GM21717 (cell line): ENCODE data around the gene FOXD3.

ENCODE experiments used
- ATAC-seq: cut with Tn5 transposase; IDR thresholded peaks from one replicate; pipeline ENCODE4 v1.9.1; 2021; ENCODE audit warnings: mild to moderate bottlenecking, moderate library complexity; ENCODE audit not compliant: unreplicated experiment

FOXD3 gene

DNA sequence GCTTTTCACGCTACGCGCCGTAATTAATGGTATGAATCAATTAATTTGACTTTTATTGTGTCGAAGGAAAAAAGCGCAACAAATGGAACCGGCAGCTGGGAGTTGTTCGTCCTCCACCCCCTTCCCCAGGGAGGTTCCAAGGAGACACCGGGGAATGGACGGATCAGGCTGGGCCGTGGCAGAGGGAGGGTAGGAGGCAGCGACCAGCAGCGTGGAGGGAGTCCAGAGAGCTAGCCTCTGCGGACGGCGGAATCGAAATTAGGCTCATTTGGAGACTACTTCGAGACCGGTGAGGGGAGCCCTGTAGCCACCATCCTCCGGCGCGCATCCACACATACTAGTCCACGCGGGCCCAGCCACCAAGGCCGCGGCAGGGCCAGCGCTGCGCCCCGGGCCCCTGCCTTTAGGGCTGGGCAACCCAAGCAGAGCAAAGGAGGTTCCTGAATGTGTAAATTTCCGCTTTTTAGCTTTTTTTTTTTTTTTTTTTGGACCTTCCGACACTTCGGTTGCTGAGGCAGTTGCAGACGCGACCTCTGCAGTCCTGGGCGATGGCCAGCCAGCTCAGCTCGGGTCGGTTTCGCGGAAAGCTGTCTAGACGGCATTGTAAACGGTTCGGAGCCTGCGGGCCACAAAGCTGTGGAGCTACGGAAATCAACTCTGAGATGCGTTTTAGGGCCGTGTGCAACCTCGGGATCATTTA, 2.2 kb upstream of the FOXD3 start:
- ATAC-seq = no peak

- ATAC-seq = no peak
Measured at GRCh38 chr1:63321066-63321784, 1.1 kb upstream of the FOXD3 start.

DNA sequence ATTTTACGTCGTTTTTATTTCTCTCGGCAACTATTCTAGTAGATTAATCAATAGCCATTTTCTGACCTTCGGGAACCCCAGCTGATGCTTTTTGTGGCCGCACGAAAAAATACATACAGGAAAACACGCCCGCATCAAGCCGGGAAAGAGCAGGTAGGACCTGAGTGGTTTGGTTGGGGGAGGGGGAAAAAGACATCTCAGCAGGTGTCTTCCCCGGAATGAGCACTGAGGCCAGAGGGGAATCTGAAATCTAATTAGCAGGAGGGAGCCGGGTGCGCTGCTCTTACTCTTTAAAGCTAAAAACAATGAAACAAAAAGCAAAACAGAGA, 618 bp upstream of the FOXD3 start:
- ATAC-seq = no peak

- ATAC-seq = no peak
Measured at GRCh38 chr1:63322944-63323864, 837 bp downstream of the FOXD3 start.

GRCh38 chr1:63323865-63324778, 1.8 kb downstream of the FOXD3 start:
- no peak for ATAC-seq

- ATAC-seq = no peak
Measured at GRCh38 chr1:63324779-63325119, 2.4 kb downstream of the FOXD3 start.

DNA sequence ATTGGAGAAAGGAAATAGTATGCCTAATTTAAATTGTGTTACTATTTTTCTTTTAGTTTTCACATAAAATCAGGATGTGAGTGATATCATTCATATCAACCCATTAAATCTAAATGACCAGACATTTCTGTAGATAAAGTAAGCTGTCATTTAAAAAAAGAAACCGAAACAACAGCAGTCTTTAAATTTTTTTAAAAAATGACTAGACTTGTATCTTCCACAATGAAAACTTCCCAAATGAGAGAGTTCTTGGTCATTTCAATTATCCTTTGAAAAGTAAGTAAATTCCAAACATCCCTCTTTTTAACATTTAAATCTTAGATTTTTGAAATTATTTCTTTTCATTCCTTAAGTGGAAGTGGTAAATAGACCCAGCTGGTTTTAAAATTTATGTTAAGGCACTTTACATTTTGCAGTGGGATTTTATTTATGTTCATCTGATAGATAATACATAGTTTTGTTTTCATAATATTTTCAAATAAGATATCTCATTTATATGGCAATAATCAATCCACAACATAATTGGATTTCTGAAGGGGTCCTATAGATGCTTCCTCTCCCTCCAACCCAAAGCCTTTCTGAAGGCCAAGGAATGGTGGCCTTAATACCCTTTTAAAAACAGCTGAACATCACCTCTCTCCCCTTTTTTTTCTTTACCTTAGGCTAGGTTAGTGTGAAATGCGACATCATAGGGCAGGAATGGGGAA, 3.1 kb downstream of the FOXD3 start:
- ATAC-seq = no peak

- no peak for ATAC-seq
Measured at GRCh38 chr1:63326106-63326472, 3.7 kb downstream of the FOXD3 start.

GRCh38 chr1:63326473-63327380, 4.4 kb downstream of the FOXD3 start:
- no peak for ATAC-seq

GRCh38 chr1:63327417-63328054, 5.2 kb downstream of the FOXD3 start:
- ATAC-seq = peak; percentile 79

- no peak for ATAC-seq
Measured at GRCh38 chr1:63328122-63328521, 5.8 kb downstream of the FOXD3 start.

- ATAC-seq = no peak
Measured at GRCh38 chr1:63328781-63329180, 6.4 kb downstream of the FOXD3 start.

DNA sequence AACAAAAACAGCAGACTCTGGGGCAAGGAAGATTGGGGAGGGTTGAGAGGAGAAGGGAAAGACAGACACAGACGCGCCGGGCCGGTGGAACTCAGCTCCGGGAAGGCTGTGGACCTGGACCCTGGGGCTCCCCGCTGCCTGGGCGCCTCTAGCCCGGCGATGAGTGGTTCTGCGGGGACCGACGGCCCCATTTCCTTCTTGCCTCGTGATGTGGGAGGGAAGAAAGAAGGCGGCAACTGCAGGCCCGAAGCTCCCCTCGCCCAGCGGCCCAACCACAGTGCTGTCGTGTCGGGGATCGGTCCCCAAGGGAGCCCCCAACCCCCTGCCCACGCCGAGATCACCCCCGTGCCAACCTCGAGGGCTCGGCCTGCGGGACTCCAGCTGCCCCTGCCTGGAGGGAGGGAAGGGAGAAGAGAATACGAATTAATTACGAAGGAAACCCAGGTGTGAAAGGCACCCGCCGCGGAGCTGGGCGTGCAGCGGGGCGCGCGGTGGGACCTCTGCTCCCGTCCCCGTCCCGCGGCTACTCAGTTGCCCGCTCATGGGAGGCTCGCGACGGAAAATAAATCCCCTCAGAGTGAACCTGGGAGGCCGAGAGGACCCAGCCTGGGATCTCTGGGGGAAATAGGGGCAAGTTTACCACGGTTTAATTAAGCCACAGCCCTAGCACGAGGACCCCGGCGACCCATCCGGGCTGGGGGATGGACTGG, 7.4 kb downstream of the FOXD3 start:
- ATAC-seq = no peak

GRCh38 chr1:63330331-63330916, 8.1 kb downstream of the FOXD3 start:
- no peak for ATAC-seq

GRCh38 chr1:63342402-63342801, 20.0 kb downstream of the FOXD3 start:
- no peak for ATAC-seq

DNA sequence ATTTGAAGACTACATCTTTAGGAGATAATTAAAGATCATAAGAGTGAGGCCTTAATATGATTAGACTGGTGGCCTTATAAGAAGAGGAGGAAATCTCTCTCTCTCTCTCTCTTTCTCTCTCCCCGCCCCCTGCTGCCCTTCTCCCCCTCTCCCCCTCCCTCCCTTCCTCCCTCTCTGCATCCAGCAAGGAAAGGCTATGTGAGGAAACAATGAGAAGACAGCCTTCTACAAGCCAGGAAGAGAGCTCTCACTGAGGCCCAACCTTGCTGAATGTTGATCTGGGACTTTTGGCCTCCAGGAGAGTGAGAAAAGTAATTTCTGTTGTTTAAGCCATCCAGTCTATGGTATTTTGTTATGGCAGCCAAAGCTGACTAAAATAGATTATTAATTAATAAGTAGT, 21.6 kb downstream of the FOXD3 start:
- no peak for ATAC-seq

DNA sequence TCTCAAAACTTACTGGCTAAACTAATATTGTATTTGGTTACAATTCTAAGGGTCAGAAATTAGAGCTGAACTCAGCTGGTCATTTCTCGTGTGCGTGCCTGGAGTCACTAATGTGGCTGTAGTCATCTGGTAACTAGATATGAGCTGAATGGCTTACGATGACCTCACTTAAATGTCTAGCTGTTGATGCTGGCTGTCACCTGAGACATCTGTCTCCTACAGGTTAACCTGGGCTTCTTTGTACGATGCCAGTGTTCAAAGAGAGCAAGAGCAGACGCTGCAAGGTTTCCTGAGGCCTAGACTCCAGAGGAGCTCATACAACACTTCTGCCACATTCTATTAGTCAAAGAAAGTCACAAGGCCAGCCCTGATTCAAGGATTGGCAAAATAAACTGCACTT, 28.0 kb downstream of the FOXD3 start:
- ATAC-seq = no peak

- ATAC-seq = no peak
Measured at GRCh38 chr1:63352736-63353135, 30.4 kb downstream of the FOXD3 start.
